Lower leg skin (tissue), 4 donors: ENCODE measurements around the gene FGF9. TPM values are rescaled to one million over a fixed set of nuclear protein-coding genes. Genes with fewer than 3 reads are reported as not detected.

Experiments
- DNase-seq, 2 donors: peaks; one replicate each; pipeline ENCODE4 v3.0.0-alpha.2; 2019; ENCODE audit warnings: low spot score in 2 of 2
- H3K4me3 ChIP-seq: fragments of 200-600 bp; sonication (generic); 2 replicates; pipeline ENCODE4 v1.5.1; 2017; ENCODE audit warnings: mild to moderate bottlenecking, low read depth; ENCODE audit not compliant: poor library complexity, severe bottlenecking
- POLR2A ChIP-seq, 2 donors: fragments of 450-650 bp; IDR thresholded peaks; one replicate each; pipeline ENCODE4 v1.6.1; 2016 to 2017; ENCODE audit warnings: antibody characterized with exemption in 2 of 2, mild to moderate bottlenecking in 1 of 2, moderate library complexity in 1 of 2
- WGBS, 2 donors: methylation state at CpG; one replicate each; pipeline ENCODE4 v1.1.5; 2018; 5-methylcytosine and 5-hydroxymethylcytosine counted together
- intact Hi-C: fragments of 100-400 bp; cut with DNase I; formaldehyde crosslinking; loops from one replicate; pipeline ENCODE4 v1.15.0; 2023; ENCODE audit warnings: low total_unique reads
- total RNA-seq, 4 donors: library from RNA; depleted of rRNA; stranded (reverse); fragments of >200 nt; gene quantifications; one replicate each; pipeline ENCODE4 v1.1.0, GENCODE V29; 2016
- TF ChIP-seq, protein P1 (sequence below), 3 donors: fragments of 450-650 bp; IDR thresholded peaks; one replicate each; pipeline ENCODE4 v1.5.1; 2016; ENCODE audit warnings: antibody characterized with exemption in 3 of 3, mild to moderate bottlenecking in 3 of 3, moderate library complexity in 2 of 3

The FGF9 gene
- total RNA-seq, 4 donors from 2014 or later, result 0.13 to 0.25 (median 0.15) TPM; not detected in 1

DNA sequence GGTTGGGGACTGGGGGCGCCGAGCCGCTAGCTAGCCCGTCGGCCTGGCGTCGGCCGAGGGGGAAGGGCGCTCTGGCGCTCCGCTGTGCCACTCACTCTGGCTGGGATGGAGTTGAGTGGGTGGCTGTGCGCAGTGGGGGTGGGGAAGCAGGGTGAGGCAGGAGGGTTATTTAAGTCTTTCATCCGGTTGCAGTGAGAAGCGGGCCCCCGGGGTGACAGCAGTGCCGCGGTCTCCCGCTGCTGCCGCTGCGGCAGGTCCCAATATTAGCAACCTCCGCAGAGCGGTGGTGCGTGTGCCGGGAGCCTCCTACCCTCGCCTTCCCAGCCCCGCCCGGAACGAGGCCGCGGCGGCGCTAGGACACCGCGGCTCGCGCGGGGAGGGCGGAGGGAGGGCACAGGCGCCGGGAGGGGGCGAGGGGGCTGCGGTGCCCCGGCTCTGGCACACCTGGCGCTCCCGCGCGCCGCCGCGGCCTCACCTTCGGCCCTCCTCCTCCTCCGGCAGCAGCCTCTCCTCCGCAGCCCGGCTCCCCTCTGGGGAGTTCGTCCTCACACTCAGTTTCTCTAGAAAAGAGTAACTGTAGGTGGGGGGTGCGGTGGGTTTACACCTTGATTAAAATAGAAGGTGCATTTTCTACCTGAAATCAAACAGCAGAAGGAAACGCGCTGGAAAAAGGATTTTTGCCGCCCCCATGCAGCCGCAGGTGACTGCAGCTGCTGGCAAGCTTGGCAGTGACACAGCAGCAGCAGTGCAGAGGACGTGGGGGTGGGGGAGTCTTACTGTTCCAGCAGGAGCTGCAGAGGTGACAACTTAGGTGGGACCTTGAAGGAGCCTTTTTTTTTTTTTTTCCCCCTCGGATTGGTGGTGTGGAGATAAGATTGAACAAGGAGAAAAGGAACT lies 4.5 kb downstream of the FGF9 start:
- TF ChIP-seq, protein P1, sequence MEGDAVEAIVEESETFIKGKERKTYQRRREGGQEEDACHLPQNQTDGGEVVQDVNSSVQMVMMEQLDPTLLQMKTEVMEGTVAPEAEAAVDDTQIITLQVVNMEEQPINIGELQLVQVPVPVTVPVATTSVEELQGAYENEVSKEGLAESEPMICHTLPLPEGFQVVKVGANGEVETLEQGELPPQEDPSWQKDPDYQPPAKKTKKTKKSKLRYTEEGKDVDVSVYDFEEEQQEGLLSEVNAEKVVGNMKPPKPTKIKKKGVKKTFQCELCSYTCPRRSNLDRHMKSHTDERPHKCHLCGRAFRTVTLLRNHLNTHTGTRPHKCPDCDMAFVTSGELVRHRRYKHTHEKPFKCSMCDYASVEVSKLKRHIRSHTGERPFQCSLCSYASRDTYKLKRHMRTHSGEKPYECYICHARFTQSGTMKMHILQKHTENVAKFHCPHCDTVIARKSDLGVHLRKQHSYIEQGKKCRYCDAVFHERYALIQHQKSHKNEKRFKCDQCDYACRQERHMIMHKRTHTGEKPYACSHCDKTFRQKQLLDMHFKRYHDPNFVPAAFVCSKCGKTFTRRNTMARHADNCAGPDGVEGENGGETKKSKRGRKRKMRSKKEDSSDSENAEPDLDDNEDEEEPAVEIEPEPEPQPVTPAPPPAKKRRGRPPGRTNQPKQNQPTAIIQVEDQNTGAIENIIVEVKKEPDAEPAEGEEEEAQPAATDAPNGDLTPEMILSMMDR (IDR thresholded peaks at IDR 0.05), result no peak
- no peak for TF ChIP-seq POLR2A (IDR thresholded peaks at IDR 0.05)
- no peak for DNase-seq
- intact Hi-C loops, result no loop called here
- WGBS, 2 donors, result 2% methylated on average over 32 to 38 of the region's 62 CpGs
- H3K4me3 ChIP-seq, result no peak overlapping the region

DNA sequence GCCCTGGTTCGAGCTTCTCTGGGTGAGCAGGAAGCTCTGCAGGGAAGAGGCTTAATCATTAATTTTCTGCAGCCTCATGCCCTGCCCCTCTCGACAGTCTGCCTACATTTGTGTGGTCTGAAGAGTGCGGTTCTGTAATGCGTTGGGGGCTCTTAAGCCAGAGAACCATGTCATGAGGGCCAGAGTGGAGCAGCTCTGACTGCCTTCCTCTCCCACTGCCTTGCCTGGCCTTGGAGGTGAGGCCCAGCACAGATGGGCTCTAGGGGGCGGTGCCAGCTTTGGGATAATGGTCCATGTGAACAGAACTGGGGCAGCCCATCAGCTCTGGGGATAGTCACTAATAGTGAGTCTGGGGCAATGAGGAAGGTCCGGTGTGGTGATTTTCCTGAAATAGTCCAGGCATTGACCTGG lies 5.7 kb downstream of the FGF9 start:
- TF ChIP-seq POLR2A (IDR thresholded peaks at IDR 0.05), result no peak
- TF ChIP-seq, protein P1 (IDR thresholded peaks at IDR 0.05), result no peak
- WGBS, 2 donors, result 59 to 62% methylated on average over 6 of the region's 6 CpGs
- intact Hi-C loops, result no loop called here
- H3K4me3 ChIP-seq, result no peak overlapping the region
- DNase-seq, result no peak

DNA sequence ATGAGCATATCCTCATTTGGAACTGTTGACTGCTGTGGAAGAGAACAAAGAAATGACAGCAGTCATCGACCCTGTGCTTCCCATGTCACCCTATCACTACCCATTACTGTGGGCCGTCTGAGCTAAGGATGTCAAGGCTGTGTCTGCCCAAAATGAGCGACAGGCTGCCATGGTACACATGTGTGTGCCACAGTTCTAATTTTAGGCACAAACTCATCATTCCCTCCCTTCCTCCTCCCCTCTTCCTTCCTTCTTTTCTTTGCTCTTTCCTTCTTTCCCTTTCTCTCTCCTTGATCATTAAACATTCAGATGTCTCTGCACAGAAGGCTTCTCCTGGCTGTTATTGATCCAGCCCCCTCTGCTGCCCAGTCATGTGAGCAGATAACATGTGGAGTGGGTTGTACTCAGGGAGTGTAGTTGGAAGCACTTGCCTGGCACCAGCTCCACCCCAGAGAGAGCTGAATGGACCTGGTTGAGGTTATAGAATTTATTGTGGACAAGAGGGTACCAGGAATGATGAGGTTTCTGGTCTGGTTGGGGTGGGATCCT lies 6.3 kb downstream of the FGF9 start:
- intact Hi-C loops, result no loop called here
- DNase-seq, result no peak
- WGBS, 2 donors, result 73 to 78% methylated on average over 3 of the region's 3 CpGs
- TF ChIP-seq, protein P1 (IDR thresholded peaks at IDR 0.05), result no peak
- no peak for TF ChIP-seq POLR2A (IDR thresholded peaks at IDR 0.05)
- no peak overlapping the region for H3K4me3 ChIP-seq

DNA sequence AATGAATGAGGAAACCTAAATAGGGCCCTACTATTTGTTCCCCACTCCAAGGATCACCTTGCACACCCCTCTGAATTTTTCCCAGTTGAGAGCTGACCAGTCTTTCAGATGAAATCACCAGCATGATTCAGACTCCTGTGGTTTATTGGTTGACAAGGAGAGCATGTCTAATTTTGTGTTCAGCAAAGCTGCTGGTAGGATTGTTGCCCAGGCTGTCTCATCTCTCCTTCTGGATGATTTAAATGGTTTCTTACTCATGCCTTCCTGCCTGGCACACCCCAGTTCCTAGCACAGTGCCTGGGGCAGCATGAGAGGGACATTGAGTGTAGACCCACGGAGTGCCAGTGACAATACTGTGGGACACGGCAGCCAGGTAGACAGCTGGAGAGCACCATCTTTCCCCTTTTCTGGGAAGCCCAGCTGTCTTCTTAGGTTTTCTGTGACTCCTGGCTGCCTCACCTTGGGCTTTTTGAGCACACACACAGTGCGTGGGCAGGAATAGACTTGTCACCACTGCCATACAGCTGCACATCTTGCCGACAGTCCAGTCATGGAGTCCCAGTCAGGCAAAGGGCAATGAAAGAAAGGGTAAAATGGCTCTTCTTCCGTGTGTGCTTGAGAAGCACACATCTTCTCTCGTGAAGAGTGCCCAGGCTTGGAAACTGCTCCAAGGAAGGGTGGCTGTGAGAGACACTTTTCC lies 12.3 kb downstream of the FGF9 start:
- no peak for TF ChIP-seq POLR2A (IDR thresholded peaks at IDR 0.05)
- TF ChIP-seq, protein P1 (IDR thresholded peaks at IDR 0.05), result no peak
- no peak overlapping the region for H3K4me3 ChIP-seq
- no peak for DNase-seq
- intact Hi-C loops, result no loop called here
- WGBS, 2 donors, result 42 to 62% methylated on average over 6 of the region's 6 CpGs

DNA sequence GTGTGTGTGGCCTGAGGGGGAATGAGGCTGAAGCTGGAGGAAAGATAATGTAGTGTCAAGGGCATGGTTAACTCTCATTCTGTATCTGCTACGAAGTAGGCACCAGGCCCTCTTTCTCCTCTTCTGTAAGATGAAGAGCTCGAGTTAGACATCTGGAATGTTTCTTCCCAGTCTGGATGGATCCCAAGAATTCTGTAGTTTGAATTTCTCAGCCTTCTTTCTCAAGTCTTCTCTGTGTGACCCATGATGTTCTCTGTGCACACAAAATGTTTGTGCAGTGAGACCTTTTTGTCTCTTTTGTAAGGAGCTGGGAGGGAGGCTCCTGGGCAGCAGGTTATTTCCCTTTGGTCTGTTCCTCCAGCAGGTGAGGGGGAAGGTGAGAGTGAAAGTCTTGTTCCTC lies 13.7 kb downstream of the FGF9 start:
- DNase-seq, result no peak
- TF ChIP-seq, protein P1 (IDR thresholded peaks at IDR 0.05), result no peak
- no peak for TF ChIP-seq POLR2A (IDR thresholded peaks at IDR 0.05)
- no peak overlapping the region for H3K4me3 ChIP-seq
- WGBS, 2 donors, result 51% methylated on average over 2 of the region's 2 CpGs
- intact Hi-C loops, result no loop called here
